Measurements from ENCODE around the gene ENTPD2.

ENTPD2 gene

GRCh38 chr9:137079401-137079787, 25.5 kb upstream of the ENTPD2 start:
- no peak for DNase-seq (ENCODE audit: low read depth in 2 of 2)

GRCh38 chr9:137078701-137079400, 25.0 kb upstream of the ENTPD2 start:
- DNase-seq (ENCODE audit: low read depth in 2 of 2) = no peak

- peak in 1 of 2 donors; percentile 51 for DNase-seq (ENCODE audit: low read depth in 2 of 2)
Observed at GRCh38 chr9:137077758-137078693, 24.2 kb upstream of the ENTPD2 start.

GRCh38 chr9:137077010-137077747, 23.3 kb upstream of the ENTPD2 start, which contains the start of gene UAP1L1:
Gene UAP1L1, plus strand, starts transcription at chr9:137077517. Its CDS starts 16 bp downstream, at chr9:137077533.
- DNase-seq (ENCODE audit: low read depth in 2 of 2) = peak in 1 of 2 donors; percentile 41

- DNase-seq (ENCODE audit: low read depth in 2 of 2) = no peak
Observed at GRCh38 chr9:137076636-137077009, 22.8 kb upstream of the ENTPD2 start.

GRCh38 chr9:137075275-137075775, 21.5 kb upstream of the ENTPD2 start:
- no peak for DNase-seq (ENCODE audit: low read depth in 2 of 2)

GRCh38 chr9:137074657-137075274, 20.9 kb upstream of the ENTPD2 start:
- no peak for DNase-seq (ENCODE audit: low read depth in 2 of 2)

- no peak for DNase-seq (ENCODE audit: low read depth in 2 of 2)
Observed at GRCh38 chr9:137073992-137074399, 20.1 kb upstream of the ENTPD2 start.

- DNase-seq (ENCODE audit: low read depth in 2 of 2) = no peak
Observed at GRCh38 chr9:137071282-137071681, 17.4 kb upstream of the ENTPD2 start.

- no peak for DNase-seq (ENCODE audit: low read depth in 2 of 2)
Observed at GRCh38 chr9:137070906-137071275, 17.0 kb upstream of the ENTPD2 start.

GRCh38 chr9:137070201-137070905, 16.5 kb upstream of the ENTPD2 start, which contains the start of gene SAPCD2:
Gene SAPCD2, minus strand, starts transcription at chr9:137070557. Its CDS starts 97 bp downstream, at chr9:137070460.
- peak; percentile 70 to 74 for DNase-seq (ENCODE audit: low read depth in 2 of 2)

- DNase-seq (ENCODE audit: low read depth in 2 of 2) = no peak
Observed at GRCh38 chr9:137069508-137070091, 15.7 kb upstream of the ENTPD2 start.

- DNase-seq (ENCODE audit: low read depth in 2 of 2) = no peak
Observed at GRCh38 chr9:137068539-137069507, 15.0 kb upstream of the ENTPD2 start.

- DNase-seq (ENCODE audit: low read depth in 2 of 2) = peak; percentile 67 to 78
Observed at GRCh38 chr9:137067860-137068538, 14.1 kb upstream of the ENTPD2 start.

GRCh38 chr9:137066096-137066861, 12.4 kb upstream of the ENTPD2 start:
- no peak for DNase-seq (ENCODE audit: low read depth in 2 of 2)

GRCh38 chr9:137065336-137065967, 11.6 kb upstream of the ENTPD2 start:
- no peak for DNase-seq (ENCODE audit: low read depth in 2 of 2)

GRCh38 chr9:137064880-137065164, 11.0 kb upstream of the ENTPD2 start:
- DNase-seq (ENCODE audit: low read depth in 2 of 2) = no peak
